GM19240 (cell line): ENCODE measurements around the gene PPP6R1.
A peak's percentile ranks its signal among the peaks of the same experiment; 100 is the strongest.

ENCODE experiments used
- DNase-seq: peaks from one replicate; pipeline ENCODE4 v3.0.0; 2011; ENCODE audit warnings: low spot score; ENCODE audit not compliant: insufficient read length

The PPP6R1 gene, protein sequence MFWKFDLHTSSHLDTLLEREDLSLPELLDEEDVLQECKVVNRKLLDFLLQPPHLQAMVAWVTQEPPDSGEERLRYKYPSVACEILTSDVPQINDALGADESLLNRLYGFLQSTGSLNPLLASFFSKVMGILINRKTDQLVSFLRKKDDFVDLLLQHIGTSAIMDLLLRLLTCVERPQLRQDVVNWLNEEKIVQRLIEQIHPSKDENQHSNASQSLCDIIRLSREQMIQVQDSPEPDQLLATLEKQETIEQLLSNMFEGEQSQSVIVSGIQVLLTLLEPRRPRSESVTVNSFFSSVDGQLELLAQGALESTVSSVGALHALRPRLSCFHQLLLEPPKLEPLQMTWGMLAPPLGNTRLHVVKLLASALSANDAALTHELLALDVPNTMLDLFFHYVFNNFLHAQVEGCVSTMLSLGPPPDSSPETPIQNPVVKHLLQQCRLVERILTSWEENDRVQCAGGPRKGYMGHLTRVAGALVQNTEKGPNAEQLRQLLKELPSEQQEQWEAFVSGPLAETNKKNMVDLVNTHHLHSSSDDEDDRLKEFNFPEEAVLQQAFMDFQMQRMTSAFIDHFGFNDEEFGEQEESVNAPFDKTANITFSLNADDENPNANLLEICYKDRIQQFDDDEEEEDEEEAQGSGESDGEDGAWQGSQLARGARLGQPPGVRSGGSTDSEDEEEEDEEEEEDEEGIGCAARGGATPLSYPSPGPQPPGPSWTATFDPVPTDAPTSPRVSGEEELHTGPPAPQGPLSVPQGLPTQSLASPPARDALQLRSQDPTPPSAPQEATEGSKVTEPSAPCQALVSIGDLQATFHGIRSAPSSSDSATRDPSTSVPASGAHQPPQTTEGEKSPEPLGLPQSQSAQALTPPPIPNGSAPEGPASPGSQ

DNA sequence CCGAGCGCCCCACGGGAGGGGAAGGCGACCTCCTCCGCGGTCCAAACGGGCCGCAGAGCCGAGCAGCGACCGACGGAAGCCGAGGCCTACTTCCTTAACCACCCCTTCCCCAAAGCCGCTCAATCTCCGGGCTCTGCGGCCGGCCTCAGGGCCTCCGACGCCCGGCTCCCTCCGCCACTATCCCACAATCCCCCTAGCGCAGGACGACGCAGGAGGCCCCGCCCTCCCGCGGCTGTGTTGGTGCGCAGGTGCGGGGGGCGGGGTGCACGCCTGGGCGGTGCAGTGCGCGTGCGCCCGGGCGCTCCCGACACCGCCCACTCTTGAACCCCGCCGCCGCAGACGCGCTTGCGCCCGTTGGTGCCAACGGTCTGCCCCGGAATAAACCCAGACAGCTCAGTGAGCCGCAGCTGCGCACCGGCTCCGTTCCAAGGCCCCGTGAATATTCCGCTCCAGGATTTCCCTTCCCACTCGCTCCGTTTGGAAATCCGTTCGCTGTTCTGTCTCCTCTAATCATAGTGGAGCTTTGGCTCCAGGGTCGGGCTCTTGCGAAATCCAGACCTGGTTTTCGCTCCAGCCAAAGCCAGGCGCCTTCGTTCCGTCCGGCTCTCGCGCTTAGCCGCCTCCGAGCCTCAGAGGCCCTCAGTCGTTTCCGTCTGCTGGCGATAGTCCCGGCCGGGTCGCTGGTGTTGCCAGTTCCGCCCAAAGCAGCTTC, at the start of gene PPP6R1:
TSS of gene PPP6R1 (minus strand) at position 190 of the 712 bp plus-strand sequence. CDS start 11,914 bp downstream, outside the sequence.
- DNase-seq, result peak; percentile 96

DNA sequence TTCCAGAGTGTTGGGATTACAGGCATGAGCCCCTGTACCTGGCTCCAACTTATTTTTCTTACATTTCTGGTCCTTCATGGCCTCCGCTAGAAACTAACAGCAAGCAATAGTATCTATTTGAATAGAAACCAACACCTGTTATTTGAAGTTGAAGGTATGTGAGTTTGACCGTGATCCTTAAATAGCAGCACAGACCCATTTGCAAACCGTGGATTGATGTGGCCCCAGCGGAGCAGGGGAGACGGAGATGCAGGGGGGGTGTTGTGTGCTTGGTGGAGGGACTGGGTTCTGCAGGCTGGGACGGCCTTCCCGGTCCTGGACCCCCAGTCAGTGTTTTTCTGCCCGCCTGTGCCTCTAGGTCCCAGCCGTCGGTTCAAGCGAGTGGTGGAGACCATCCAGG, 49.5 kb upstream of the PPP6R1 start:
- DNase-seq, result no peak

DNA sequence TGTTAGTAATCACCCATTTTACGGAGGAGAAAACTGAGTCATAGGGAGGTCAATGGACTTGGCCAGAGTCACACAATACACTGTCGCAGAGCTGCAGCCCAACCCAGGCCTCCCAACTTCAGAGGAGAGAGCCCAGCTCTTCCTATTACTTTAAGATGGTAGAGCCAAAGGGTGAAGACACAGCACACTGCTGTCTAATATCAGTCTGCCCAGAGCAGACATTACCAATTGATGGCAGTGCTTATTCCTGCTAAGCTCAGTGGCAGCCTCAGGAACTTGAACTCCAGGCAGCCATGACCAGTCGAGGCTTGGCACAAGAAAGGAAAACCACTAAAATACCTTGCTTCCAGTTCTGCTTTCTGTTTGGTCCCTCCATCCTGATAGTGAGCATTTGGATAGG, 47.9 kb upstream of the PPP6R1 start:
- no peak for DNase-seq

DNA sequence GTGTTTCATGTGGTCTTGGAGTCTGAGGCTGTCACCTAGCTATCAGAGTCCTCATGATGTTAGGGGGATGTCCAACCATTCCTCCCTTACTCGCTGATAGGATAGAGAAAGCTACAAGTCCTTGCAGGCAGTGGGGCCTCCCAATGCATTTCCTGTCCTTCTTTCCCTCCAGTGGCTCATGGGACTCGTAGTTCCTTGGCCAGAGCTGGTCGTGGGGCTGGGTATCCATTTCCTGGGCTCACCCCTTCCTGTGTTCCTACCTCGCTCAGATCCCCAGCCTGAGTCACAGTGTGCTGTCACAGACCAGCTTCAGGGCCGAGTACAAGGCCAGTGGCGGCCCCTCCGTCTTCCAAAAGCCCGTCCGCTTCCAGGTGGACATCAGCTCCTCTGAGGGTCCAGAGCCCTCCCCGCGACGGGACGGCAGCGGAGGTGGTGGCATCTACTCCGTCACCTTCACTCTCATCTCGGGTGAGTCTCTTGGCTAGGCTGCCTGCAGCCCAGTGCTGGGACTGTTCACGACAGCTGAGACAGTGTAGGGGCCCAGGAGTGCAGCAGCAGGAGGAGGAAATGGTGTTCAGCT, 47.3 kb upstream of the PPP6R1 start:
- DNase-seq, result no peak

DNA sequence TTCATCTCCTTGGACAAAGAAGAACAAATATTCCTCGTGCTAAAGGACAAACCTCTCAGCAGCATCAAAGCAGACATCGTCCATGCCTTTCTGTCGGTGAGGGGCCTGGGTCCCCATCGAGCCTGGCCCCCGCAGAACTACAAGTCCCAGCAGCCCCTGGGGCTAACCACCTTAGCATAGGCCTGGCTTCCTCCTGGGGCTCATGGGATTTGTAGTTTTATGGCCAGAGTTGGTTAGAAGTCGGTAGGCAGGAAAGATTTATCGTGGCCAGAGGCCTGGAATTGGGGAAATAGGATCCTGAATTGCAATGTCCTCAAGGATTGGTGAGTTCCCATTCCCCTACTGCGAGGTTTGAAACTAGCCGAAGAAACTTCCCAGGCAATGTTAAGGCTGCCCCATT, 46.7 kb upstream of the PPP6R1 start:
- peak; percentile 66 for DNase-seq

DNA sequence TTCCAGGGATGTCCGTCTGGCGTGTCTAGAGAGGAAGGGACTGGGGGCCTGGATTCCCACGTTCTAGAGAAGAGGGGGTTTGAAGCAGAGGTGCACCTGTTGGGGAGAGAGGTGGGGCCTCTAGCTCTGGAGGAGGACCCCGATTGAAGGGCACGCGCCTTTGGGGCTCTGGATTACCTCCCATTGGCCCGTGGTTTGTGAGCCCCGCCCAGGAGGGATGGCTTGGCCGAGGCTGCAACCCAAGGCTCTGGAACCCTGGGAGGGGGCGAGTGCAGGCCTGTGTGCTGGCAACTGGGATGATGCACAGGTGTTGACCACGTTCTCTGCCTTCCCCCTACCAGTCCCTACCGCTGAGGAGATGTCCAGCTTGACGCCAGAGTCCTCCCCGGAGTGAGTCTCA, 46.2 kb upstream of the PPP6R1 start:
- DNase-seq, result no peak

DNA sequence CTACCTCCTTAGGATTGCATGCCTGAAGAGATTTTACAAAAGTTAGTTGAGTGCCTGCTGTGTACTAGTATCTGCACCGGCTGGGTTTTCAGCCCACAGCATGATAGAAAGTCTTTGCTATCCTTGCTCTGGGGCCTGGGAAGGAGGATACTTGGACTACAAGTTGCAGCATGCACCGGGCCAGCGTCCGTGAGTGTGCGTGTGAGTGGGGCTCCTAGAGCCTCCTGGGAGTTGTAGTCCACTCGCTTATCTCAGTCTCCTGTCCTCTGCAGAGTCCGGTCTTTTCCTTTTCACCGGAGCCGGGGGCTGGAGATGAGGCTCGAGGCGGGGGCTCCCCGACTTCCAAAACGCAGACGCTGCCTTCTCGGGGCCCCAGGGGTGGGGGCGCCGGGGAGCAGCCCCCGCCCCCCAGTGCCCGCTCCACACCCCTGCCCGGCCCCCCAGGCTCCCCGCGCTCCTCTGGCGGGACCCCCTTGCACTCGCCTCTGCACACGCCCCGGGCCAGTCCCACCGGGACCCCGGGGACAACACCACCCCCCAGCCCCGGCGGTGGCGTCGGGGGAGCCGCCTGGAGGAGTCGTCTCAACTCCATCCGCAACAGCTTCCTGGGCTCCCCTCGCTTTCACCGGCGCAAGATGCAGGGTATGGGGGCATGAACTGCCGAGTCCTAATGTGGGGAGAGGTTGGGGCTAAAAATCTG, 45.6 kb upstream of the PPP6R1 start:
- DNase-seq, result no peak

DNA sequence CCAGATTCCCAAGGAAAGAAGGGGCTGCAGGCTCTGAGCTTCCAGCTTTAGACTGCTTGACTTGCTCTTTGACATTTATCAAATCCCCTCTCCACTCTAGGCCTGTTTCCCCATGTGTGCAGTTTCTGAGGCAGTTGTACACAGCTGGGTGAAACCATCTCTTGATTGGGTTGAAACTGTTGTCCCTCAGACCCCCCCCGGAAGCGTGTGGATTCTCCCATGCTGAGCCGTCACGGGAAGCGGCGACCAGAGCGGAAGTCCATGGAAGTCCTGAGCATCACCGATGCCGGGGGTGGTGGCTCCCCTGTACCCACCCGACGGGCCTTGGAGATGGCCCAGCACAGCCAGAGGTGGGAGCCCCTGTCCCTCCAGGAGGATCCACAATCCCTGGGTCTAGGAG, 44.7 kb upstream of the PPP6R1 start:
- DNase-seq, result no peak

DNA sequence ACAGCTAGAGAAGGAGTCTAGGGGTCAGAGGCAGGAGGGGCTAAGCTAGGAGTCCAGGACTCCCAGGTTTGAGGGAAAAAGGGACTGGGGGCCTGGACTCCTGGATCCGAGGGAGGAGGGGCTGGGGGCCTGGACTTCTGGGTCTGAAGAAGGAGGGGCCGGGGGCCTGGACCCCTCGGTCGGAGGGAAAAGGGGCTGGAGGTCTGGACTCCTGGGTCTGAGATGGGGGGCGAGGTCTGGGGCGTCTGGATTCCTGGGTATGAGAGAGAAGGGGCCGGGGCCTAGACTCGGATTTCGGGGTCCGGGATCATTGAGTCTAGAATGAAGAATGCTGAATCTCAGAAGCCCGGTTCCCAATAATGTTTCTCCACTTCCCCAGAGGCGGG, 43.5 kb upstream of the PPP6R1 start:
- DNase-seq, result no peak

DNA sequence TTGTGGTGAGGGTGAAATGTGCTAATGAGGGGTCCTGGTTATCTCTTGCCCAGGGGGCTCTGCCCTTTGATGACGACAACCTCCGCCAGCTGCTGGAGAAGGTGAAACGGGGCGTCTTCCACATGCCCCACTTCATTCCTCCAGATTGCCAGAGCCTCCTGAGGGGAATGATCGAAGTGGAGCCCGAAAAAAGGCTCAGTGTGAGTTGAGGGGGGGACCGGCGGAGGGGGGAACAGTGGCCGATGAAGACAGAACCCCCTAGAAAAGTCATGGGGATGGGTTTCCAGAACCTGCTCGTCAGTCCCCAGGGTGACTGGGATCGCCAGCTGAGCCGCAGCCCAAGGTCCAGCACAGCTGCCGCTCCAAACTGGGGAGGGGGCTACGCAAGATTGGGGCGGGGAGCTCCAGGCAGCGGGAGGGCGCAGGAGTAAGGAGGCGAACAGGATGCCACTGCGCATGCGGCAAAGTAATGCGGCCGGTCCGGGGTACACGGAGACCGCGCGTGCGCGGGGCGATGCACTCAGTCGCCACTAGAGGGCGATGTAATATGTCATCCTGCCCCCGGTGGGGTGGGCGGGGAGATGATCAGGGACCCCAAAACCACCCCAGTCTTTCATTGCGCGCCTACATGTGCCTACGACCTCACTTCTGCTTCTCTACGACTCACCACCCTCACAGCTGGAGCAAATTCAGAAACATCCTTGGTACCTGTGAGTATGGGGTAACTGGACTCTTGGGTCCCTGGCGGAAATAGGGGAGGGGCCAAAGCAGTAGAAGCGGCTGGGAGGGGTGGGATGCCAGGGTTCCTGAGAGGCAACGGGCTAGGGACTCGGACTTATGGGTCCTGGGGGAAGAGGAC, 42.9 kb upstream of the PPP6R1 start:
- peak; percentile 99 for DNase-seq

DNA sequence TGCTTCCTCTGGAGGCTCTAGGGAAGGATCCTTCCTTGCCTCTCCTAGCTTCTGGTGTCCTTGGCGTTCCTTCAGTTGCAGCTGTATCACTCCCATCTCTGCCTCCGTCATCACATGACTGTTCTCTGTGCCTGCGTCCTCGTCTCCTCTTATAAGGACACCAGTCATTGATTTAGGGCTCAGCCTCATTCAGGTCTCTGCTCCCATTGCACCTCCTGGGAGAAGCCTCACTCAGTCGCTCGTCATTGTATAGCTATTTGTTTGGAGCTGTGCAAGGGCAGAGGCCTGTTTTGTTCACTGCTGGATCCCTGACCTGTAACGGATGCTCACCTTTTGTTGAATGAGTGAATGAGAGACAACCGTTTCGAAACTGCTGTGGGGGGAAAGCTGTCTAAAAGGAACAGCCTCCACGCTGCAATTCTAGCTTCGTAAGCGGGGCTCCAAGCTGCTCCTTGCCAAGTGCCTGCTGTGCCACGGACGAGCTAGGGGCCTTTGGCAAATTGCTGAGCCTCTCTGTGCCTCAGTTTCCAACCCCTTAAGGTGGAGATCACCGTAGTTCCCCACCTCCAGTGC, 42.2 kb upstream of the PPP6R1 start:
- DNase-seq, result no peak

DNA sequence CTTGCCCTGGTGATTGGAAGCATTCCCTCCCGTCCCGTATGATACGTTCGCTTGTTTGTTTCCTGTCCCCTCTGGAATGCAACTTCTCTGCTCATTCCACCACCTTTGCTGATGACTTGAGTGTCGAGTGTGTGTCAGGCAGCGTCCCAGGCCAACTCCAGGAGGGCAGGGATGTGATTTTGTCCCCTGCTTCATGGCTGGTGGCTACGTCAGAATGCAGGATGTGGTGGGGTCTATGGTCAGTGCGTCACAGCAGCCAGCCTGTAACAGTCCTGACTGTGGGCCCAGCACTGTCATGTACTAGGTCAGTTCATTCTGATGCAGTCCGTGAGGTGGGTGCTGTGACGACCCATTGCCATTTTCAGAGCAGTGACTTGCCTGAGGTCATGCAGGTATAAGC, 41.2 kb upstream of the PPP6R1 start:
- no peak for DNase-seq

DNA sequence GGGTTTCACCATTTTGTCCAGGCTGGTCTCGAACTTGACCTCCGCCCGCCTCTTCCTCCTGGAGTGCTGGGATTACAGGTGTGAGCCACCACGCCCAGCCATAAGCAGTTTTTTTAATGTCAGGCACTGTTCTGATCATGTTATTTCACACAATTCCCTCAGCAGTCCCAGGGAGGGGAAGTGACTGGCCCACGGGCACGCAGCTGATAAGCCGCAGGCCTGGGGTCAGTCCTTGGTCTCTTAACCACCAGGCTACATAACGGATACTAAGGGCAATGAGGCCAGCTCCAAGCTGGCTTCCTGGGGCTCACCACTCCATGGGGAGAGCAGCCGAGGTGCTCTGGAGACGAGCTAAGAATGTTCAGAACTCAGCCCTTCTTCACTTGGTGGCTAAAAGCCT, 38.5 kb upstream of the PPP6R1 start:
- DNase-seq, result no peak

DNA sequence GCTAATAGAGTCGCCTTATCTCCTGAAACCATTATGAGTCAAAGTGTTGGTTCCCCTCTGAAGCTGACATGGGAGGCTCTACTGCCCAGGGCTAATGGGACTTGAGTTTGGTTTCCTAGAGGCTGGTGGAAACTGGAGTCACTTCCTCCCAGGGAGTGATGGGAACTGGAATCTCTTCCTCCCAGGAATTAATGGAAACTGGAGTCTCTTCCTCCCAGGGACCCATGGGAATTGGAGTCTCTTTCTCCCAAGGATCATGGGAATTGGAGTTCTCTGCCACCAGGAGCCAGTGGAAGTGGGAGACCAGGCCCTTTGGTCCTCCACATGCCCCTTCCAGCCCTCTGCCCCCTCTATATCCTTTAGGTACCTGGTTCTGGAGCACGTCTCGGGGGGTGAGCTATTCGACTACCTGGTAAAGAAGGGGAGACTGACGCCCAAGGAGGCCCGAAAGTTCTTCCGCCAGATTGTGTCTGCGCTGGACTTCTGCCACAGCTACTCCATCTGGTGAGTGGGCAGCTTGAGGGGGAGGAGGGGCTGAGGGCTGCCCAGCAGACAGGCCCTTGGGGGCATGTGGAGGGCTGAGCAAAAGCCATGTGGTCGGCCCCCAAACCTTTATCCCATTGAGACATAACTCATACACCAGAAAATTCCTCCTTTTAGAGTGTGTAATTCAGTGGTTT, 30.4 kb upstream of the PPP6R1 start:
- no peak for DNase-seq

DNA sequence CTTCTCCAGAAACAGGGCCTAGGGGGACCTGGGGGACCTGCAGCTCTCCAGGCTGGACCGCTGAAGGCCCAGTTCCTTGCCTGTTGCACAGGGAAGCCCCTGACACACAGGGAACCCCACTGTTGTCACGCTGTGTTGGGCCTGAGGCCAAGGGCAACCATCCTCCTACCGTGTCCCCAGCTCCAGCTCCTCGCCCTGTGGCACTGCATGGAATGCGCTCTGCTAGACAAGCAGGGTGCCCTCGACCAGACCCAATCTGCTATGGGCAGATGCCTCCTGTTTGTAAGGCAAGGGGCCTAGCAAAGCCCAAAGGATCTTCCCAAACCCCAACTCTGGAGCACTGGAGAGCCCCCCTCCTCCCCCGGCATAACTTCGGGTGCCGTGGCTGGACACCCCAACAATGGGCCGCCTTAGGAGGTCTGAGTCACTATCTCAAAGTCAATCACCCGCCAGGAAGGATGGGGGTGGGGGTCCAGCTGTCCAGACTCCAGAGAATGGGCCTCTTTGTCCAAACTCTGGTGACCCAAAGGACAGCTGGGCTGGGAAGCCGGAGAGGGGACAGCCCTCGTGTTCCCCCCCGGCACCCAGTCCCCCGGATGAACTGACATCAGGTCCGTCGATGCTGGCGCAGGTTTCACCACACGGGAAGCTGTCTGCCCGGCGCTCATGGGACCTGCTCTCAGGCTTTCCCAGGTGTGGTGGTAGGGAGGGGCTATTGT, 28.7 kb upstream of the PPP6R1 start:
- no peak for DNase-seq

DNA sequence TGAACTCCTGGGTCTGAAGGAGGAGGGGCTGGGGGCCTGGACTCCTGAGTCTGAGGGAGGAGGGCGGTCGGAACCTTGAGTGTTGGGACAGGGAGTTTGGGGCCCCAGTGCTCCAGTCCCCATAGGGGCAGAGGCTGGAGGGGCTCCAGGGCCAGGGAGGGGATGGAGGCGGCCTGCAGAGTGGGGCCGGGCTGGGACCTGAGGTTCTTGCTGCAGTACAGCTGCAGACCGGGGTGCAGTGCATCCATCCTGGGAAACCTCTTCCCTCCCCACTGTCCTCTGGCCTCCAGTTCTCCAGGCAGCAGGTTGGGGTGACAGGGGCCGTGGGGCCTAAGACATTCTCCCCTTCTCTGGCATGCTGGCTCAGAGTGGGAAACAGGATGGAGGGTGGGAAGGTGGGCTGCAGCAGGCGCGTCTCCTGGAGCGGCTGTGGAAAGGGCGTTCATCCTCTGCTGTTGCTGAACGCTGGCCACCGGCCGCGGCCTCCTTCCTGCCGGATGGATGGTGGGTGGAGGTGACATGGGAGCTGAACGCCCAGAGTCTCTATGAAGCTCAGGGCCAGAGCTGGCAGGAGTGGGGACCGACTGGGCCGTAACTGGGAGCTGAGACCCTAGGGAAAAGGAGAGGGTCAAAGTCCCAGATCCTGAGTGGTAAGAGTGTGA, 26.5 kb upstream of the PPP6R1 start:
- DNase-seq, result no peak

DNA sequence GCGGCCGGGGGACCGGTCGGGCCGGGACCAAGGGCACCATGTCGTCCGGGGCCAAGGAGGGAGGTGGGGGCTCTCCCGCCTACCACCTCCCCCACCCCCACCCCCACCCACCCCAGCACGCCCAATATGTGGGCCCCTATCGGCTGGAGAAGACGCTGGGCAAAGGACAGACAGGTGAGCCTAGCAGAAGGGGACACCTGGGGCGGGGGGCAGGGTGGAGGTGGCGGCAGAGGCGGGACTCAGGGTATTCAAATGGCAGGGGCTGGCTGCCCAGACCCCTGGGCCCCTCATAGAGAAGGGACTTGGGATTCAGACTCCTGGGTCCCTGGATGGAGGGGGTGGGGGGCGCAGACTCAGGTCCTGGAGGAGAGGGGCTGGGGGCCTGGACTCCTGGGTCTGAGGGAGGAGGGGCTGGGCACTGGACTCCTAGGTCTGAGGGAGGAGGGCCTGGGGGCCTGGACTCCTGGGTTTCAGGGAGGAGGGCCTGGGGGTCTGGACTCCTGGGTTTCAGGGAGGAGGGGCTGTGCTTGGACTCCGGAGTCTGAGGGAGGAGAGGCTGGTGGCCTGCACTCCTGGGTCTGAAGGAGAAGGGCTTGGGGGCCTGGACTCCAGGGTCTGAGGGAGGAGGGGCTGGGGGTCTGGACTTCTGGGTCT, 25.7 kb upstream of the PPP6R1 start:
- no peak for DNase-seq
